ENCODE results near the gene HSPBP1.

The HSPBP1 gene

GRCh38 chr19:55275851-55276719, 3.8 kb downstream of the HSPBP1 start:
- DNase-seq (ENCODE audit: low read depth): no peak

- no peak for DNase-seq (ENCODE audit: low read depth)
These were observed 5.8 kb downstream of the HSPBP1 start for GRCh38 chr19:55273978-55274707.

- DNase-seq (ENCODE audit: low read depth): no peak
These were observed 7.8 kb downstream of the HSPBP1 start for GRCh38 chr19:55272142-55272541.

GRCh38 chr19:55270172-55270942, 9.6 kb downstream of the HSPBP1 start:
- no peak for DNase-seq (ENCODE audit: low read depth)

- DNase-seq (ENCODE audit: low read depth): no peak
These were observed 10.6 kb downstream of the HSPBP1 start for GRCh38 chr19:55269299-55269698.

- DNase-seq (ENCODE audit: low read depth): no peak
These were observed 13.1 kb downstream of the HSPBP1 start for GRCh38 chr19:55266840-55267239.

GRCh38 chr19:55266404-55266803, 13.5 kb downstream of the HSPBP1 start:
- DNase-seq (ENCODE audit: low read depth): no peak

- no peak for DNase-seq (ENCODE audit: low read depth)
These were observed 14.1 kb downstream of the HSPBP1 start for GRCh38 chr19:55265723-55266386.

- DNase-seq (ENCODE audit: low read depth): no peak
These were observed 14.7 kb downstream of the HSPBP1 start for GRCh38 chr19:55265173-55265572.

- DNase-seq (ENCODE audit: low read depth): no peak
These were observed 15.4 kb downstream of the HSPBP1 start for GRCh38 chr19:55264531-55264930.

- no peak for DNase-seq (ENCODE audit: low read depth)
These were observed 17.6 kb downstream of the HSPBP1 start for GRCh38 chr19:55262359-55262758.

GRCh38 chr19:55261671-55262126, 18.2 kb downstream of the HSPBP1 start:
- no peak for DNase-seq (ENCODE audit: low read depth)

GRCh38 chr19:55259540-55260210, 20.2 kb downstream of the HSPBP1 start:
- DNase-seq (ENCODE audit: low read depth): peak; percentile 13

- DNase-seq (ENCODE audit: low read depth): peak; percentile 99
These were observed 20.9 kb downstream of the HSPBP1 start, which contains the start of gene PPP6R1 for GRCh38 chr19:55258828-55259539. TSS of gene PPP6R1 (minus strand) at chr19:55259017. CDS start at chr19:55247103, 11,914 bp downstream.

- no peak for DNase-seq (ENCODE audit: low read depth)
These were observed 21.5 kb downstream of the HSPBP1 start for GRCh38 chr19:55258476-55258827.

- no peak for DNase-seq (ENCODE audit: low read depth)
These were observed 22.2 kb downstream of the HSPBP1 start for GRCh38 chr19:55257461-55258420.

- no peak for DNase-seq (ENCODE audit: low read depth)
These were observed 23.1 kb downstream of the HSPBP1 start for GRCh38 chr19:55256562-55257460.
